Fibroblast of upper back skin (primary cell): ENCODE measurements around the gene C9orf153.

Experiments used
- DNase-seq: peaks from one replicate; pipeline ENCODE4 v3.0.0-alpha.2; 2013

Gene C9orf153

GRCh38 chr9:86185872-86186271 lies 73.6 kb downstream of the C9orf153 start:
- DNase-seq, result no peak

- DNase-seq, result no peak
These were observed 75.3 kb downstream of the C9orf153 start for GRCh38 chr9:86184138-86184524.

GRCh38 chr9:86183229-86184137 lies 76.0 kb downstream of the C9orf153 start:
- DNase-seq, result no peak

GRCh38 chr9:86181379-86182315 lies 77.8 kb downstream of the C9orf153 start:
- DNase-seq, result no peak

GRCh38 chr9:86178503-86178902 lies 81.0 kb downstream of the C9orf153 start:
- DNase-seq, result no peak

- DNase-seq, result no peak
These were observed 81.5 kb downstream of the C9orf153 start for GRCh38 chr9:86177995-86178394.

- no peak for DNase-seq
These were observed 83.0 kb downstream of the C9orf153 start for GRCh38 chr9:86176468-86176867.

GRCh38 chr9:86175743-86176456 lies 83.6 kb downstream of the C9orf153 start:
- DNase-seq, result no peak

- DNase-seq, result no peak
These were observed 84.2 kb downstream of the C9orf153 start for GRCh38 chr9:86175223-86175622.
